GM19397 (cell line): Measurements from ENCODE around the gene RND1.
A peak's percentile ranks its signal among the peaks of the same experiment; 100 is the strongest.

Experiments
- ATAC-seq: cut with Tn5 transposase; IDR thresholded peaks from one replicate; pipeline ENCODE4 v1.9.1; 2021; ENCODE audit warnings: mild to moderate bottlenecking, moderate library complexity; ENCODE audit not compliant: unreplicated experiment

The RND1 gene

DNA sequence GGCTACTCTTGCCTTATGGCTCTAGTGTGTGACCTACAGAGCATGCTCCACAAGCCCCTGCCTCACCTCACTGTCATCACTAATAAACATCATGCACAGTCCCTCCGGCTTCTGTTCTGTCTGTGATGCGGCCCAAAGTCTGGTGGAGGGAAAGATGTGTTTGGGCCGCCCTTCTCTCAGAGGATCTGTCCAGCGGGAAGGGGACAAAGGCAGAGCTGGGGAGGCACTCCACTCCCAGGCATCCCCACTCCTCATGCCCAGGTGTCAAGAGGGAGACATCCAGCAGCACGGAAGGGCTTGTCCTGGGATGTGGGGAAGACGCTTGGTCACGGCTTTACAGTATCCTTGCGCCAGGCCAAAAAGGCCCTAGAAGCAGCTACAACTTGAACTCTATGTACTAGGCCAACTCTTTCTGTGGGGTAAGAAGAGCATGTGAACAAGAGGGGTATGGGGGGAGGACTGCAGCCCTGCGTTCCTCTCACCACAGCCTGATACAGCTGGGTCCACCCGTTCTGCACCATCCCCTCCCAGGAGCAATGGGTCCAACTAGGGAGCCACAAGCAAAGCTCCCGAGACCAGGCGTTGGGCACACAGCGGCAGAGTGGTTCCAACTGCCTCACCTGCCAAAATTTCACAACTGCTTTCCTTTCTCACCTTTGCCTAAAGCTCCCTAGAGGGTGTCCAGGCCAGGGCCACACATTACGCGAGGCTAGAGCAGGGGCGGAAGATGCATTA is 36.7 kb downstream of the RND1 start:
- ATAC-seq = no peak

DNA sequence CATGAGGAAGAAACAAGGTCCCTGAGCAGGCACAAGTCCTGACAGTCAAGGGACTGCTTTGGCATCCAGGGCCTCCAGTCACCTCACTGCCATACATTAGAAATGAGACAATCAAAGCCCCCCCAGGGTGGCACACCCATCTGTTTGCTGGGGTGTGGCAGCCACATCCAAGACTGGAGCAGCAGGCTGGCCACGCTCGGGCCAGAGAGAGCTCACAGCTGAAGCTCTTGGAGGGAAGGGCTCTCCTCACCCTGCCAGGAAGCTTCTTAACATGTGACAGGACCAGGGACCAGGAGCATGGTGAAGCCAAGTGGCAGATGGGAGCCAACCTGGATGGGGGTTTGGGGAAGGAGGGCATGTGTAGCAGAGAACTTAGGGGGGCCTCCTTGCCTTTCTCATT is 37.4 kb downstream of the RND1 start:
- ATAC-seq = no peak

DNA sequence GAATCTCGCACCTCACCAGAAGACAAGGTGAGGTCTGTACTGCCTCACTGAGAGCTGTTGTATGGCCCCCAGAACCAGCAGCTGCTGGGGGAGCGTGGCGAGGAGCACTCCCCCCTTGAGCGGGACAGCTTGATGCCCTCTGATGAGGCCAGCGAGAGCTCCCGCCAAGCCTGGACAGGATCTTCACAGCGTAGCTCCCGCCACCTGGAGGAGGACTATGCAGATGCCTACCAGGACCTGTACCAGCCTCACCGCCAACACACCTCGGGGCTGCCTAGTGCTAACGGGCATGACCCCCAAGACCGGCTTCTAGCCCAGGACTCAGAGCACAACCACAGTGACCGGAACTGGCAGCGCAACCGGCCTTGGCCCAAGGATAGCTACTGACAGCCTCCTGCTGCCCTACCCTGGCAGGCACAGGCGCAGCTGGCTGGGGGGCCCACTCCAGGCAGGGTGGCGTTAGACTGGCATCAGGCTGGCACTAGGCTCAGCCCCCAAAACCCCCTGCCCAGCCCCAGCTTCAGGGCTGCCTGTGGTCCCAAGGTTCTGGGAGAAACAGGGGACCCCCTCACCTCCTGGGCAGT is 38.1 kb downstream of the RND1 start:
- no peak for ATAC-seq

DNA sequence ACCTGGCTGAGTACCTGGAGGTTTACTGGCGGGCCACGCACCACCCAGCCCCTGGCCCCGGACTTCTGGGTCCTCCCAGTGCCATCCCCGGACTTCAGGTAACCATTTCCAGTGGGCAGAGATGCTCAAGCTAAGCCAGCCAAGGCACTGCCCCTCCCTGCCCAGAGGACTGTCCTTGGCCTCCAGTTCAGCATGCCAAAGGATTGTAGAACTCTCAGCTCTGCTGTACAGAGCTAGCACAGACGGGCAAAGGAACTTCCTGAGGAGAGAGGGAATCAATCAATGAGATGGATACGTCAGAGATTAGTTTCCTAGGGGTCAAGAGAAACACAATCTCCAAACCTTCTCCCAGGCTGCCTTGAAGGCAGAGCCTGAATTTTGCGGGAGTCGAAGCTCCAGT is 38.6 kb downstream of the RND1 start:
- no peak for ATAC-seq

DNA sequence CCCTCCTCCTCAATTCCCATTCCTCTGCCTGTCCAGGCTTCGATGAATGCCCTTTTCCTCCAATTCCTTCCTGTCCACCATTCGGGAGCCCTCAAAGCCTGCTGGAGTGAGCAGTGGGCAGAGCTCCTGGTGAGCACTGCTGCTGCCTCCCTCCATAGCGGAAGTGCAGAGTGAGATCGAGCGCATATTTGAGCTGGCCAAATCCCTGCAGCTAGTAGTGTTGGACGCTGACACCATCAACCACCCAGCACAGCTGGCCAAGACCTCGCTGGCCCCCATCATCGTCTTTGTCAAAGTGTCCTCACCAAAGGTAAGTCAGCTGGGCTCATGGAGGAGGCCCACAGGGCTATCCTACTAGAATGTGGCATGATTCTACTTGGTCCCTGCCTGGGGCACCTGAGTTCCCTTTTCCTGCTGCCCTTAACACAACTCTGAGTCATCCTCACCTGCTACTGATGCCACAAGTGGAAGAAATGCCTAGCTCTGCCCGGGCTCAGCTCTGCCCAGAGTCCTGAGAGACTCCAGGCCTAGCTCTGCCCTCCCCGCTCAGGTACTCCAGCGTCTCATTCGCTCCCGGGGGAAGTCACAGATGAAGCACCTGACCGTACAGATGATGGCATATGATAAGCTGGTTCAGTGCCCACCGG is 39.3 kb downstream of the RND1 start:
- no peak for ATAC-seq

DNA sequence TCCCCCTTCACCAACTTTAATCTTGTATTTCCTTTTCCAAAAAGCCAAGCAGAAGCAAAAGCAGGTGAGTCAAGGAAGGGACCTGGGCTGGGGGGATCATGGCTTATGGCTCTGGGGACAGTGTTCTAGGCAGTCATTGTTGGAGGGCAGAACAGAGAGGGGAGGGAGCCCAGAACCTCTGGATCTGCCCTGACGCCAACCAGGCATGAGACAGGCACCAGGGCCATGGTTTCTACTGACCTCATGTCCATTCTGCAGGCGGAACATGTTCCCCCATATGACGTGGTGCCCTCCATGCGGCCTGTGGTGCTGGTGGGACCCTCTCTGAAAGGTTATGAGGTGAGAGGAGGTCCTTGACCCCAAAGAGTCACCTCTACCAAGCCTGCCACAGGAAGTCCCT is 40.8 kb downstream of the RND1 start:
- no peak for ATAC-seq

DNA sequence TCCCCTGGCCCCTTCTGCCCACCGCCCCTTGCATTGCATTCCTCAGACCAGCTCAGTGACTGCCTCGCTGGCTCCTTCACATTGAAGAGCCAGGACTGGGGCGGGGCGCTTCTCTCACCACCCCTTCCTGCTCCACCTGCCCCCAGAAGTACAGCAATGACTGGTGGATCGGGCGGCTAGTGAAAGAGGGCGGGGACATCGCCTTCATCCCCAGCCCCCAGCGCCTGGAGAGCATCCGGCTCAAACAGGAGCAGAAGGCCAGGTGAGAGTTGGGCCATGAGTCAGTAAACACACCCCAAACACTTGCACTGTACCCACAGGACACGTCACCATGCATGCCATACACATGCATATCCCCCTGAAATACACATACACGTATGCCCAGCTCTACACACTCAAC is 41.6 kb downstream of the RND1 start:
- ATAC-seq = no peak

DNA sequence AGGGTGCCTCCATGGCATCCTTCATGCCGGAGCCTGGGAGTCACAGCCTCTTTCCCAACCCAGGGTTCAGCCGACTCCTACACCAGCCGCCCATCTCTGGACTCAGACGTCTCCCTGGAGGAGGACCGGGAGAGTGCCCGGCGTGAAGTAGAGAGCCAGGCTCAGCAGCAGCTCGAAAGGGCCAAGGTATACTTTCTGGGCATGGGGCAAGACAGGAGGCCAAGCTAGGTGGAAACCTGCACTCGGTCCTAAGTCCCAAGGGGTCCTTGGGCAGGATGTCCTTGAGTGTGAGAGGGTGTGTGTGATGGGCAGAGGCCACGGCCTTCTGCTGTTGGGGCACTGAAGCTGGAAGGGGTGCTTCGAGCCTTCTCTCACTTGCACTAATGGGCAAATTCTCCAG is 42.4 kb downstream of the RND1 start:
- no peak for ATAC-seq

DNA sequence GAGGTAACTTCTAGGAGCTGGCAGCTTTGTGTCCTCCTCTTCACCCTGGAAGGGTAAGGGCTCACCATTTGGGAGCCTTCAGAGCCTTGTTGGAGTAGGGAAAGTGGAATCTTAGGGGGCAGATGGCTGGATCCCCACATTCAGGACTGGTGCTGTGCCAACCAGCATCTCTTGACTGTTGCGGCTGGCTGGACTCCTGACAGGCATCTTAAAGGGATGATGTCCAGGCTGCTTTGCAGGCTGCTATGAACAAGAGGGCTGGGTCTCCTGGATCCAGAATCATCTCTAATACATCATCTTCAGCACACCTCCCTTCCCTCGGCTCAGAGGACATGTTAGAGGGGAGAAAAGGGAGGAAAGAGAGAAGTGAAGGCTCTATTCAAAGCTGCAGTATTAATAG is 43.0 kb downstream of the RND1 start:
- ATAC-seq = no peak

DNA sequence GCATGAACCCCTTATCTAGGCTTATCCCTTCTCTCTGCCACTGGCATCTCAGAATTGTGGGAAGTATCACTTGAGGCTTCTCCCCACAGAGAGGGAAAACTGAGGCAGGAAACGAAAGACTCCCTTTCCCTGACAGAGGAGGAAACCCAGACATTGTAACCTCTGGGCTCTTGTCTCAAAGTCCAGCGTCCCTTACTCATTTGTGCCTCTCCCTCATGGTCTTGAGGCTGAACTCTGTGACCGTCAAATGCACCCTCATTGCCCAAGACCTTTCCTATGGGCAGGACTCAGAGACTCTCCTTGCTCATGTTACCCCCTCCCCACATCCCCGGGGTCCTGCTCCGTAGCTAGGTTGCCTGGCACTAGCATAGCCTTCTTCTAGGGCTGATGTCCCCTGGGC is 43.5 kb downstream of the RND1 start:
- no peak for ATAC-seq

DNA sequence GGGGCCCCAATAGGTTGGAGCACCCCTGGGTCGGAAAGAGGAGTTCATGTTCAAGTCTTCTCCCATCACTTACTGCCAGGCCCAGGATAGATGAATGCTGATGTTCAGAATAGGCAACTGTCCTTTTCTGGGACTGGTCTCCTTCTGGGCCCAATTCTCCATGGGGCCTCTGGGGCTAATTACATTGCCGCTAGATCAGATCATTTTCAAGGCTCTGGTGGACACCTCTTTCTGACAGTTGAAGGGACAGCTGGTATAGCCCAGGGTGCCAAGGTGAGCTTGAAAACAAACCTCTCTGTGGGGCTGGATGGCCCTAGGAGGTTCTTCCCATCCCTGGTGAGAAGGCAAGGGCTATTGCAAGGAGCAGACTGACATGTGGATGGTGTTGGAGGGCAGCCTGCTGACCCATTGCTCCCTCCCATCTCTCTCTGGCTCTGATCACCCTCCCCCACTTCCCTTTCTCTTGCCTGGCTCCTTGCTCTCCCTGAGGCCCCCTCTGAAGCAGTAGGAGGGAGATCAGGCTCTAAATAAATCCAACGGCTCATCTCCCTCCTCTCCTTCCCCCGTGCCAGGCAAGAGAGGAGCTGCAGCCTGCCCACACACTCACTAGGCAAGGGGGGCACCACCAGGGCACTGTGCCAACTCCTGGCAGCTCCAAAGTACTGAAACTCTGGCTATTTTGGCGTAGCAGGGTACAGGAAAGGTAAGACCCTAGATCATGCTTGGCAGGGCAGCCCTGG is 45.5 kb downstream of the RND1 start:
- ATAC-seq = no peak

DNA sequence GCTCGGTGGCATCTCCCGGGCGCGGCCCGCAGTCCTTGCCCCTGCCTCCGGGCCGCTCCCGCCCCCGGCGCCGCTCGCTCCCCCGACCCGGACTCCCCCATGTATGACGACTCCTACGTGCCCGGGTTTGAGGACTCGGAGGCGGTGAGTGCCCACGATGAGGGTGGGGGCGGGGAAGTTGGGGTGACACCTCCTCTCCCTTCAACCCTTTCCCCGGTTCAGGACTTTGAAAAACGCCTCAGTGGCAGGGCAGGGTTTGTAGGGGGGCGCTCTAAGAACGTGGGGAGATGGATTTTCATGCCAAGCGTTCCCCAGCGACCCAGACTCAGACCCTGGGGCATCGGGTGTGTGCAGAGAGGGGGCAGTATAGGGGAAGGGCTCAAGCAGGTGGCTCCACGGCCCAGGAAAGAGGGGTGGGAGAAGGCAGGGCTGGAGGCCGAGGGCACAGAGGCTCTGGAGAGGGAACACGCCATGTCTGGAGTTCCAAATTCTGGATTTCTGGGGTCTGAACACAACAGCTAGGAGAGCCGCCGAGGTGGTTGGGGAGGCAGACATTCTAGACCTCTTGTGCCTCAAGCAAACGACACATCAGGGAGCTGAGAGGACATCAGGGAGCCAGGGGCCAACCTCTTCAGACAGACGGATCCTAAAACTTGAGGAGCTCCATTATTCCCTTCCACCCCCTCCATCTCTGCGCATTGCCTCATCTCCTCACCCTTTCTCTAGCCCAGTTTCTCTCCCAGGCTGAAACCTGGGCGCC is 46.7 kb downstream of the RND1 start:
- ATAC-seq = no peak

DNA sequence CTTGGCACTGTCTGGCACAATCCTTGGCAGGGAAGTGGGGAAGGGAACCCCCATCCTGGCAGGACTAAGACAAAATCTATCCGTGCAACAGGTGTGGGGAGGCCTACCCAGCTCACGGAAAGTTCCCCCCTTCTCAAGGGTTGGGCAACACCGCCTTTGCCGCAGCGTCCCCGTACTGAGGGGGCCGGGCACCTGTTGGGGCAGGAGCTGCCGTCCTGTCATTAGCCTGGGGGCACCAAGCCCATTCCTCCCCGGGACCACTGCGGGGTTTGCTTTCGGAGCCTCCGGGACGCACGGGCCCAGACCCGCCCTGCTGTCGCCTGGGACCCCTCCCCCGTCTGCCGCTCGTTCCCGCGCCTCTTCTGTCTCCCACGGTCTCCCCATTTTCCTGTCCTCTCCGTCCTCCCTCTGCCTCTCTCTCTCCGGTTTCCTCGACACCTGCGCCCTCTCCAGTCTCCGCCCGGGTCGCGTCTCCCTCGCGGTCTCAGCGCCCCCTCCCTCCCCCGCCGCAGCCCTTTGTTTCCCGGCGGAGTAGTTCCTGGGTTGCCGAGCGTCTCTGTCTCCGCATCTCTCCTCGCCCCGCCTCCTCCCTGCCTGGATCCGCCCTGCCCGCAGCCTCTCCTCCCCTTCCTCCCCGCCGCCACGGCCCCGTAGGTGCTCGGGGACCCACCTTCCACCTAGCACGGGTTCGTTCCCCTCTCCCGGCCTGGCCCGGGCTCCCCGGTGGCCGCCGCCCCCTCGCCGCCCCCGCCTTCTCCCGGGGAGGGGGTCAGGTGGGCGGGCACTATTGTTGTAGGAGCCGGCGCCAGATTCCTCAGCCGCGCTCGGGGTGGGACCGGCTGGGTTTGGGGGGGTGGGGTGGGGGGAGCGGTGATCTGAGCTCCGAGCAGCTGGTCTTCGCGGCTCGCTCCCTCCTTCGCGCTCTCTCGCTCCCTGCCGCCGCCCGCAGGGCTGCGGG is 47.5 kb downstream of the RND1 start, which contains the start of gene CACNB3:
CACNB3 (plus strand) TSS at position 624 of the 958 bp plus-strand sequence. CDS start 434 bp downstream, outside the sequence.
- no peak for ATAC-seq

DNA sequence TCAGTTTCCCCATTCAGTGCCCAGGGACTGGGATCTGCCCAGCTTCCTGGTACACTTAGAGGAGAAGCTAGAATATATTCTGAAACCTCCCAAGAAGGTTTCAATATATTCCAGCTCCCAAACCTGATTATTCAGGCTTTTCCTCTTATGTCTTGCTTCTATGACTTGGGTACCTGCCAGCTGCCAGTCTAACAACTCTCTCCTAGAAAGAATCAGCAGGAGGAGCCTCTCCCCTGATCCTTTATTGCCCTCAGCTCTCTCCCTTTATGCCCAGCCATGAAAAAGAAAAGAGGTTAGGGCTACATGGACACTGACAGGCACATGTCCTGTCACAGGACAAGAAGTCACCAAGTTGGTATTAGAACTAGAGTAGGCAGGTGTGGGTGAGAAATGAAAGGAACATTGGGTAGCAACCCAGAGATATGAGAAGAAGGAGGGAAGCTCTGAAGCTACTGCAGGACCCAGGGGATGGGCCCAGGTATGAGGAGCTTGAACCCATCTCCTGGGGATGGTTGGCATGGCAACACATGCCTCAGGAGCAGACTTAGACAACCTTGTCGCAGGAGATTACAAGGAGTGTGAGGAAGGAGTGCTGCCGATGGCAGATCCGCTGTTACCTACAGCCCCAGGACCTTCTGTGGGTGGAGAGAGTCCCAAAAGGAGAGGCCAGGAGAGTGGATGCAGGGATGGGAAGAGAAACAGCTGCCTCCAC is 49.4 kb downstream of the RND1 start:
- no peak for ATAC-seq

DNA sequence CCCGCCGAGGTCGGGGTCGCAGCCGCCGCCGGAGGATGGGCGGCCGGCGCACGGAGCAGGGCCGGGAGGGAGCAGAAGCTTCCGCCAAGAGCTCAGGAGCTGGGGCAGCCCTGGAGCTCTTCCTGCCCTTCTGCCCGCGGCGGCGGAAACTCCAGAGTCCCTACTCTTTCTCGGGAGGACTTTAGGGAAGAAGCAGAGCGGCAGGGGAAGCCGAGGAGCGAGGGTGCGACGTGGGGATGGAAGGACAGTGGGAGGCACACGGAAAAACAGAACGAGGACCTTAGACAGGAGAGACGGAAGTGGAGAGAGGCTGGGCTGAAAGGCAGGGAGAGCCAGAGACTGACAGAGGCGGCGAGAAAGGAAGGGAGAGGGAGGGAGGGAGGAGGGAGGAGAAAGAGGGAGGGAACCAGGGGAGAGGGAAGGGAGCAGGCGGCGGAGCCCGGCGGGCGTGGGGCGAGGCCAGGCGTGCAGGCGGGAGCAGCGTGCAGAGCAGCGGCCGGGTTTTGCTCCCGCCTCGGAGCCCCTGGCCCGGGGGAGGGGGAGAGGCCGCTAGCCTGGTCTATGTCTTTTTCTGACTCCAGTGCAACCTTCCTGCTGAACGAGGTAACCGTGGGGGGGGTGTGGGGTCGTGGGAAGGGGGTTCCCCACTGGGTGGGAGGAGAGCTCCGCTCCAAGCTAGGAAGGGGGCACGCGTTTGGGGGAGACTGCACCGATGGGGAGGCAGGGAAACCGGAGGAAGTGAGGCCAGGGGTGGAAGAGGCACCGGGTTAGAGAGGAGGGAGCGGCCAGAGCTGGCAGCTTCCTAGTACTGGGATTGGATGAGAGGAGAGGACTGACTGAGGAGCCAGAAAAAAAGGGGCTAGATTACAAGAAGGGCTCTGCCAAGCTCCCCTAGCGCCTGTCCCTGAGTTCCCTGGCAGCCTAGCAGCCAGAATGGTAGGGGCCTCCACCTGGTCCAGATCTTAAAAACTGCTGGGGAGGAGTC is 50.3 kb downstream of the RND1 start:
- ATAC-seq = peak; percentile 37

DNA sequence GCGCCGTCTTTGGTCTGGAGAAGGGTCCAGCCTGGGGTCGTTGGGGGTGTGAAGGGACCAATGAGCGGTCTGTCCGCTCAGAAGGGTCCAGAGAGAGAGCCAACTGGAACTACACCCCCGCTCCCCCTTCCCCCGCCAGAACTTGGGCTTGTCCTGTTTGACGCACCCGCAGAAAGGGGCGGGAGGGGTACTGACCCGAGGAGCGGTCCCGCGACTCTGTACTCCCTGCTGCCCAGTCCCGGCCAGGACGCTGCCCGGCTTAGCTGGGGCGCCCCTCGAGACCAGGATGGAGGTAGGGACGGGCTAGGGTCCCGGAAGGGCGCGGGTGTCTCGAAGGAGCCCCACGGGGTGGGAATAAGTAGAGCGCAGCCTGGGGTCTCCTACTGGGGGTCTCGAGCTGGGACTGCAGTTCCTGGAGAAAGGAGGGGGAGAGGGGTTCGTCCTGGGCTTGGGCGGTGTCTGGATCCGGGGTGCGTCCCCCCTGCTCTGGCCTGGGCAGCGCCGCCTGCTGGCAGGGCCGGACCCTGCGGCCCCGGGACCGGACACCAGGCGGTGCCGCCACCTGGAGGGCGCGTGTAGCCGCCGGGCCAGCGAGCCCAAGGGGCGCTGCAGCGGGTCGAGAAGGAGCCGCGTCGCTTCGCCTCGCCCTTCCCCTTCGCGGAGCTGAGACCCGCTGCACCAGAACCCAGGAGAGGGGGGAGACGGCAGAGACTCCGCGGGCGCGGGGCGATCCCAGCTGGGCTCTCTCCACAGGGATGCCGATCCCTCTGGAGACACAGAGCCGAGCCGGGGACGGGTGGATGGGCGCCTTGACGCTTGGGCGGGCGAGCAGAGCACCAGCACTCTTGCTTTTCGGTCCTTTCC is 51.2 kb downstream of the RND1 start:
- peak; percentile 79 for ATAC-seq
